AG09309 (cell line): ENCODE data around the gene SFSWAP.
"Not testable (repeated sequence)": the region's sequence is repeated elsewhere in the genome, so short reads cannot be mapped to it uniquely, and the experiment has no call there.

Experiments
- DNase-seq: peaks from one replicate; pipeline ENCODE4 v3.0.0-alpha.2; 2010; ENCODE audit warnings: low read depth
- H3K4me3 ChIP-seq: 2 replicates; pipeline ENCODE4 v1.5.1; 2011; ENCODE audit warnings: mild to moderate bottlenecking, low read depth, low read length, moderate library complexity; ENCODE audit not compliant: control insufficient read depth
- TF ChIP-seq, protein P1 (sequence below): IDR thresholded peaks from 2 replicates; pipeline ENCODE4 v1.5.1; 2011; ENCODE audit warnings: mild to moderate bottlenecking, low read depth, low read length, inconsistent platforms; ENCODE audit not compliant: insufficient read depth, control insufficient read depth; ENCODE audit errors: missing control alignments

Gene SFSWAP

DNA sequence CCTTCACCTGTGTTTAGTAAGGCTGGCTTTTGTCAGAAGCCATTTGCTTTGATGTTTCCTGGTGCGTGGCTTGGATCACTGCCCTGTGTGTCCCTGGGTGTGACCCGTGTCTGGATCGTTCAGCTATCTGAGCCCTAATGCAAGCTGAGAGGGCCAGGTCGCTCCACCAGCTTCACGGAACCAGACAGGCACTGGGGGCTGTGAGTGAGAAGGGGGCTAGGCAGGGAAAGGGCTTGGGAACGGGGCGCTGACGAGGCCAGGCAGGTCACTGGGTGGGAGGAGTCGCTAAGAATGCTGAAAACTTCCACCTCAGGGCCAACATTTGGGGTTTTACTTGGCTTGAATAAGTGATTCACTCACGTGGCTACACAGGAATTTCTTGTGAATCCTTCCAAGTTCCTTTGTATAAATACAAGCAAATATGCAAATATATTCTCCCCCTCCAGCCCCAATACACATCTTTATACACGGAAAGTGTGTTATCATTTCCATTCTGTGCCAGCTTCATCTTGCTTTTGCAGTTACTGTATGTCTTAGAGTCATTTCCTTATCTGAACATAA, 93.2 kb downstream of the SFSWAP start:
- TF ChIP-seq, protein P1, sequence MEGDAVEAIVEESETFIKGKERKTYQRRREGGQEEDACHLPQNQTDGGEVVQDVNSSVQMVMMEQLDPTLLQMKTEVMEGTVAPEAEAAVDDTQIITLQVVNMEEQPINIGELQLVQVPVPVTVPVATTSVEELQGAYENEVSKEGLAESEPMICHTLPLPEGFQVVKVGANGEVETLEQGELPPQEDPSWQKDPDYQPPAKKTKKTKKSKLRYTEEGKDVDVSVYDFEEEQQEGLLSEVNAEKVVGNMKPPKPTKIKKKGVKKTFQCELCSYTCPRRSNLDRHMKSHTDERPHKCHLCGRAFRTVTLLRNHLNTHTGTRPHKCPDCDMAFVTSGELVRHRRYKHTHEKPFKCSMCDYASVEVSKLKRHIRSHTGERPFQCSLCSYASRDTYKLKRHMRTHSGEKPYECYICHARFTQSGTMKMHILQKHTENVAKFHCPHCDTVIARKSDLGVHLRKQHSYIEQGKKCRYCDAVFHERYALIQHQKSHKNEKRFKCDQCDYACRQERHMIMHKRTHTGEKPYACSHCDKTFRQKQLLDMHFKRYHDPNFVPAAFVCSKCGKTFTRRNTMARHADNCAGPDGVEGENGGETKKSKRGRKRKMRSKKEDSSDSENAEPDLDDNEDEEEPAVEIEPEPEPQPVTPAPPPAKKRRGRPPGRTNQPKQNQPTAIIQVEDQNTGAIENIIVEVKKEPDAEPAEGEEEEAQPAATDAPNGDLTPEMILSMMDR, result no peak
- H3K4me3 ChIP-seq, result no peak overlapping the region
- DNase-seq, result no peak

DNA sequence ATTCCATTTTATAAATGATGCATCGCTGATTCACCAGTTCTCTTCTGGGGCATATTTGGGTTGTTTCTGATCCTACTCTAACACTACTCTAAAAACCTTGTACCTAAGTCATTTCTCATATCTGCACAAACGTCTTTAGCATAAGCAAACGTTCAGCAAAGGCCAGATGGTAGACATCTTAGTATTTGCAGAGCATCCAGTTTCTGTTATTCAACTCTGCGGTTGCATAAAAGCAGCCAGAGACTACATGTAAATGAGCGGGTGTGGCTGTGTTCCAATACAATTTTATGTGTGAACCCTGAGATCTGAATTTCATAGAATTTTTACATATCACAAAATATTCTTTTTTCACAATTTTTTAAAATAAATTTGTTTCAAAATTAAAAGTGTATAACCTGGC, 94.5 kb downstream of the SFSWAP start:
- TF ChIP-seq, protein P1, result no peak
- no peak overlapping the region for H3K4me3 ChIP-seq
- no peak for DNase-seq

DNA sequence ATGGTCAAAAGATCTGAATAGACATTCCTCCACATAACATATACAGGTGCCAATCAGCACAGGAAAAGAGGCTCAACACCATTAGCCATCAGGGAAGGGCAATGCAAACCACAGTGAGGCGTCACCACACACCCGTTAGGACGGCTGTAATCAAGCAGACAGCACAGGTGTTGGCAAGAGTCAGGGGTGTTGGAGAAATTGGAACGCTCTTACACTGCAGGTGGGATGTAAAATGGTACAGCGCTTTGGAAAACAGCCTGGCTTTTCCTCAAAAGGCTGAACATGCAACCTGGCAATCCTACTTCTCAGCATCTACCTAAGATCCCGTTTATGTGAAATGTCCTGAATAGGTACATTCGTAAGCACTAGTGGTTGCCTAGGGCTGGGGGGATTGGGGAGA, 95.8 kb downstream of the SFSWAP start:
- no peak for DNase-seq
- H3K4me3 ChIP-seq, result no peak overlapping the region
- TF ChIP-seq, protein P1, result no peak

DNA sequence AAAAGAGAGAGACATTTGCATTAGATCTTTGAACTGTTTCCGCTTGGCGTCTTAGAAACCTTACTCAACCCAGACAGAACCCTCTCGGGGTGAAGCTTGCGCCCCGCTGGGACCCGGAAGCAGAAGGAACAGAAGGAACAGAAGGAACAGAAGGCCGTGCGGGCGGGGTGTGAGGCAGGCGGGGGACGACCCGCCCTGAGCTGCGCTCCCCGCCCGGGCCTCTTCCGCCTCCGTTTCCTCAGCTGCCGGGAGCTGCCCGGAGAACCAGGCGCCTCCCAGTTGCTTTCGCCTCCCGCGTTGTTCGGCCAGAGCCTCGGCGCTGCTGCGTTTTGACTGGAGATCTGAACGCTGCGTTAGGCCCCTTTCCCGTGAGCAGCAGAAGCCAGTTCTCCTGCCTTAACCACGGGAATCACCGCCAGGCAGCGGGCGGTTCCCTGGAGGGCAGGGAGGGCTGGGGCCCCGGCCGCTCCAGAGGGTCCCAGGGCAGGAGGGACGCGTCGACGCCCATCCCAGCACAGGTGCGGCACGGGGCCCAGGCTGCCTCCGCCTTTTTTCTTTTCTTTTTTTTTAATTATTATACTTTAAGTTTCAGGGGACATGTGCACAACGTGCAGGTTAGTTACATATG, 98.0 kb downstream of the SFSWAP start:
- H3K4me3 ChIP-seq, result peak overlapping the region; percentile 13
- no peak for DNase-seq
- TF ChIP-seq, protein P1, result no peak

DNA sequence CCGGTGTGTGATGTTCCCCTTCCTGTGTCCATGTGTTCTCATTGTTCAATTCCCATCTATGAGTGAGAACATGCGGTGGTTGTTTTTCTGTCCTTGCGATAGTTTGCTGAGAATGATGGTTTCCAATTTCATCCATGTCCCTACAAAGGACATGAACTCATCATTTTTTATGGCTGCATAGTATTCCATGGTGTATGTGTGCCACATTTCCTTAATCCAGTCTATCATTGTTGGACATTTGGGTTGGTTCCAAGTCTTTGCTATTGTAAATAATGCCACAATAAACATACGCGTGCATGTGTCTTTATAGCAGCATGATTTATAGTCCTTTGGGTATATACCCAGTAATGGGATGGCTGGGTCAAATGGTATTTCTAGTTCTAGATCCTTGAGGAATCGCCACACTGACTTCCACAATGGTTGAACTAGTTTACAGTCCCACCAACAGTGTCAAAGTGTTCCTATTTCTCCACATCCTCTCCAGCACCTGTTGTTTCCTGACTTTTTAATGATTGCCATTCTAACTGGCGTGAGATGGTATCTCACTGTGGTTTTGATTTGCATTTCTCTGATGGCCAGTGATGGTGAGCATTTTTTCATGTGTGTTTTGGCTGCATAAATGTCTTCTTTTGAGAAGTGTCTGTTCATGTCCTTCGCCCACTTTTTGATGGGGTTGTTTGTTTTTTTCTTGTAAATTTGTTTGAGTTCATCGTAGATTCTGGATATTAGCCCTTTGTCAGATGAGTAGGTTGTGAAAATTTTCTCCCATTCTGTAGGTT, 98.8 kb downstream of the SFSWAP start:
- not testable (repeated sequence) for DNase-seq, H3K4me3 ChIP-seq

DNA sequence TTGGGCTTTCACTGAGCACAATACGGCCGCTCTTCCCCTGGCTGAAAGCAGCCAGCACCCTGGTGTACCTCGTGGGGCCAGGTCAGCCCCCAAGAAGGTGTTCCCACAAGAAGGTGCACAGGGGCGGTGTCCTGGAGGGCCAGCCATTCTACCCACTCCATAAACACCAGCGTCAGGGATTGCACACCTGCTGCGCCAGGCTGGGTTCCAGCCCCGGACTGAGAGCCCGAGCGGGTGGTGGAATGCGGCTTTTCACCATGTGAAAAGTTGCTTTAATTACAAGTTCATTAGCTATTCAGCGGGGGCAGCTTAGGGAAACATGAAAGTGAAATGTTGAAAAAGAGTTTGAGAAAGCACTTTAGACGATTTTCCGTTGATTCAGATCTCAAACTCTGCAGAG, 99.8 kb downstream of the SFSWAP start:
- DNase-seq, result no peak
- no peak overlapping the region for H3K4me3 ChIP-seq
- TF ChIP-seq, protein P1, result no peak

DNA sequence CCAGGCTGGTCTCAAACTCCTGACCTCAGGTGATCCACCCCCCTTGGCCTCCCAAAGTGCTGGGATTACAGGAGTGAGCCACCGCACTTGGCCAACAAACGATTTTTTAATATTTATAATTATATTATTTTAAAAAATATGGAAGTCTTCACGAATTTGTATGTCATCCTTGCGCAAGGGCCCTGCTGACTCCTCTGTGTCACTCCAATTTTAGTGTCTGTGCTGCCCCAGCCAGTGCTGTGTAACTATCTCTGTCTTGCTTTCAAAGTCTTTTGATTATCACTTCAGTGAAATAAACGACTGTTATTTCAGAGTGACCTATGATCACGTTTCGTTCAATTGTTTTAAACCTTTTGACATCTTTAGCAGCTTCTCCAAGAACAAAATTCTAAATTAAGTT, 104.2 kb downstream of the SFSWAP start:
- DNase-seq, result no peak
- TF ChIP-seq, protein P1, result no peak
- H3K4me3 ChIP-seq, result no peak overlapping the region
